NOMO-1 (cell line): Measurements from ENCODE around the gene LDHAL6B.
A peak's percentile ranks its signal among the peaks of the same experiment; 100 is the strongest.
"Not testable (repeated sequence)": the region's sequence is repeated elsewhere in the genome, so short reads cannot be mapped to it uniquely, and the experiment has no call there.

Experiments used
- DNase-seq, 2 experiments: peaks; one replicate each; lab custom pipeline; 2025; ENCODE audit not compliant: unreplicated experiment in 2 of 2; lab: John Stamatoyannopoulos, UW

LDHAL6B gene

GRCh38 chr15:59206623-59207183 is at the start of gene LDHAL6B:
Gene LDHAL6B, plus strand, starts transcription at chr15:59206843. Its CDS starts 98 bp downstream, at chr15:59206941.
- DNase-seq = no peak

- no peak for DNase-seq
Measured at GRCh38 chr15:59157396-59157795, 49.2 kb upstream of the LDHAL6B start.

DNA sequence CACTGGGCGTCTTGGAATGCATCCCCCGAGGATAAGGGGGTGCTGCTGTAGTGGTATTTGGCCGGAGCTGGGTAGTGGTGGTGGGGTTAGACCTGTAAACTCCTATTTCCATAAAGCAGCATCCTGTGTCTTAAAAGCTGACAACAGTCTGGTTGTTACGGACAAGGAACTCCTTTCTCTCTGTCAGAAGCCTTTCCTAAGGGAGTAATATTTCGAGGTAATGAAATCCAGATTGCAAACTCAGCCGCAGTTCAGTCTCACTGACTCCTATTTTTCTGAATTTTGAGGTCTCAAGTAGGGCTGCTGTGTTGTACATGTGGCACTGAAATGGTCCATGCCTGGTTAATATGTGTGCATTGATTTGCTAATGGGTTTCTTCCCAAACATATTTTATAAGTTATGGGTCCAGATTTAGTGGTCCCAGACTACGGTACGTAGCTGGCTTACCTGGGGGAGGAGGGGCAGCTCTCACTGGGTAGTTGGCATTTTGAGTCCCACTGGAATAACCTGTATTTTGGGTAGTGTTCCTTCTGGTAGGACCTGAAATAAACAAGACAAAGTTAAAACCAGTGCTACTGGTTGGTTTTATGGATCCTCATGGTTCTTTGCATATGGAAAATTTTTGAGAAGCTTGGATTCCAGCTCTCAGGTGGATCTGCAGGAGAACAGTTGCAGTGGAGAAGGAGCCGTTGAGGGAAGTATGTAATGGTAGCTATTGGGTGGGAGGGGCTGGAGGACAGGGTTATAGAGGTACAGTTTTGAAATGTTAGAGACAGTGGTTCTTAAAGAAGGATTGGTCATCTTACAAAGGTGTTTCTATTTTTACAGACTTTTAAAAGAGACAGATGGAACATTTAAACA is 48.6 kb upstream of the LDHAL6B start:
- DNase-seq = no peak

- DNase-seq = peak in 1 of 2 experiments; percentile 28
Measured at GRCh38 chr15:59158701-59159034, 48.0 kb upstream of the LDHAL6B start.

DNA sequence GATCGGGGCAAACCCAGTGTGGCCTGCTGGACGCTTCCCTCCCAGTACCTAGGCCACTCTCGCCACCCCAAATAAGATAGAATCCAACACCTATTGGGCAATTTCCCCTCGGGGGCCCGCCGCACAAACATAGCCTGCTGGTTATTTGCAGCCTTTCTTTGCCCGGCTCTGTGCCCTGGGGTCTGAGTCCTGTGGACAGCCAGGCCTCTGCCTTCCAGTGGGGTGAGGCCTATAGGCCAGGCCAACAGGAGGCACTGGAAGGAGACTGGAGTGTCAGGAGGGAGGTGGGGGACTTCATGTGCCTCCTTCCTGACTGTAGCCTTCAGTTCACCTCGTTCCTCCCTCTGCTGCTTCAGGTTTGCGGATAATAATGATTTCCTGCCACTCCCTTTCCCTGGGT is 47.4 kb upstream of the LDHAL6B start:
- peak; percentile 30 to 57 for DNase-seq

DNA sequence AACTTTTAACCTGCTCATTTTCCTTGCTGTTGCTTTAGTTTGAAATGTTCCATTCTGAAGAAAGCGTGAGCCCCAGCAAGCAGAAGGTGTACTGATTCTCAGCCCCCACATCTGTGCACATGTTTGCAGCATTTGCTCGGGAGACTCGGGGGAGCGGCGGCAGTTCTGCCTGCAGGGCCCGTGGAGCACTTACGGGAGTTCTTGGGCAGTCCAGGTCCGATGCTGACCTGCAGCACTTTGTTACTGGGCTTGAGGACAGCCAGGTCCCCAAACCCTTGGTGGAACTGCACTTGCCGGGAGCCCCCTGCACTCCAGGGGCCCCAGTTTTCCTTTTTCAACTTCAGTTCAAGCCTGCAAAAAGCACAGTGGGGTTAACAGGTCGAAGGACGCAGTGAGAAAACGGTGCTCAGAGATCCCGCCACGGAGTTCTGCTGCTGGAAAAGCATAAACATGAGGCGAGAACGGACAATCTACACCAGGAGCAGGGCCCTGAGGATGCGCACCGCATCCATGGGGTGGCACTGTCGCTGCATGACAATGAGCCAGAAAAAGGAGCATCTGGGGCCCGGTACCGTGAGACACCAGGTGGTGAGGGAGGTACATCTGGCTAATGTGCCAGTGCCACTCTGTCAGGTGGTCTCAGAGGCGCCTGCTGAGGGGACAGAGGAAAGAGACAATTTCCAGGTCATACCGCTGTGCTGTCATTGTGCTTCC is 45.6 kb upstream of the LDHAL6B start:
- no peak for DNase-seq

DNA sequence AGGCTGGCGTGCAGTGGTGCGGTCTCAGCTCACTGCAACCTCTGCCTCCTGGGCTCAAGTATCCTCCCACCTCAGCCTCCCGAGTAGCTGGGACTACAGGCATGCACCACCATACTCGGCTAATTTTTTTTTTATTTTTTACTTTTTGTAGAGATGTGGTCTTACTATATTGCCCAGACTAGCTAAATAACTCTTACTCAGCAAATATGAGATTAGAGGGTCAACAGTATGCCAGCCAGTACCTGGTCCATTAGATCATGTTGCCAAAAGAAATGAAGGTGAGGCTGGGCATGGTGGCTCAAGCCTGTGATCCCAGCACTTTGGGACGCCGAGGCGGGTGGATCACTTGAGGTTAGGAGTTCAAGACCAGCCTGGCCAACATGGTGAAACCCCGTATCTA is 44.6 kb upstream of the LDHAL6B start:
- DNase-seq = not testable (repeated sequence)

GRCh38 chr15:59165726-59166125 is 40.9 kb upstream of the LDHAL6B start:
- peak; percentile 88 to 89 for DNase-seq

DNA sequence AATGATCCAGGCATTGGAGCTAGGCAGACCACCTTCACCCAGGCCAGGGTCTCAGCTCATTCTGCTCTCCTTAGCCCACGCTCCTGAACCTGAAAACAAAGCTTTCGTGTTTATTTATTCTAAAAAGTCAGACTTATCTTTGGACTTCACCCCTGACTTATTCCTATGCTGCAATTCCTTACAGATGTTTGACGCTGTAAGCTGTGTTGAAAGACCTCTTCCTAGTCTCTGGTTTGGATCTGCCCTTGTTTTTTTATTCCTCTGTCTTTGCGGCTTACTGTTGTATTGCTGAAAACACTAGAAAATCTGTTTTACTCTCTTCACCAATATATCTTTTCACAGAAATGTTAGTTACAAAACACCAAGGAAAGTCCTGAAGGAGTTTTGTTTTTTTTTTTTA is 40.5 kb upstream of the LDHAL6B start:
- peak in 1 of 2 experiments; percentile 27 for DNase-seq

- DNase-seq = no peak
Measured at GRCh38 chr15:59166601-59167265, 39.9 kb upstream of the LDHAL6B start.

DNA sequence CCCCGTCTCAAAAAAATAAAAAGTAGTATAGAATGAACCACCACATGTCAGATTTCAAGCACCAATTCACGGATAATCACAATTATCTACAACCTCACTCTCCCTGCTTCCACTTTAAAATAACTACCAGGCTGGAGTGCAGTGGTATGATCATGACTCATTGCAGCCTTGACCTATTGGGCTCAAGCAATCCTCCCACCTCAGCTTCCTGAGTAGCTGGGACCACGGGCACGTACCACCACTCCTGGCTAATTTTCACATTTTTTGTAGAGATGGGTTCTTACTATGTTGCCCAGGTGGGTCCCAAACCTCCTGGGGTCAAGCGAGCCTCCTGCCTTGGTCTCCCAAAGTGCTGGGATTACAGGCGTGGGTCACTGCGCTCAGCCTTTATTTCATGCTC is 38.1 kb upstream of the LDHAL6B start:
- no peak for DNase-seq

DNA sequence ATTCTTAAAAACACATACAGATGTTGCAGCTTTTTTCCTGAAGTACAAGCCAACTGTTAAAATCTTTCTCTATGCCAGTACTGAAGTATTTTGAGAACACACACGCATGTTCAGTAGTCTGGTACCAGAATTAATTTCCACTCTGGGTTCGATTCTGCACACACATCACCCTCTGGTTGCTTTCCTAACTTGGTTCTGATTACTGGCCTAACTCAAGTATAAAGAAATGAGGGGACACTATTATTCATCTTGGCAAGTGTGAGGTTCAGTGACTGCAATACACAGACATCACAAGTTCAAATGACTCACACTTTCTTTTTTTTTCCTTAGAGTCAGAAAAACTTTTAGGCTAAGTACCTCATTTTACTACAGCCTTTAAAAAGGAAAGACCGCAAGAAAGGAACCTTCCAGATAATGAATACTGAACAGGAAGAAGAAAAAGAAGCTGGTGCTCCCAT is 37.4 kb upstream of the LDHAL6B start:
- peak; percentile 49 to 77 for DNase-seq

DNA sequence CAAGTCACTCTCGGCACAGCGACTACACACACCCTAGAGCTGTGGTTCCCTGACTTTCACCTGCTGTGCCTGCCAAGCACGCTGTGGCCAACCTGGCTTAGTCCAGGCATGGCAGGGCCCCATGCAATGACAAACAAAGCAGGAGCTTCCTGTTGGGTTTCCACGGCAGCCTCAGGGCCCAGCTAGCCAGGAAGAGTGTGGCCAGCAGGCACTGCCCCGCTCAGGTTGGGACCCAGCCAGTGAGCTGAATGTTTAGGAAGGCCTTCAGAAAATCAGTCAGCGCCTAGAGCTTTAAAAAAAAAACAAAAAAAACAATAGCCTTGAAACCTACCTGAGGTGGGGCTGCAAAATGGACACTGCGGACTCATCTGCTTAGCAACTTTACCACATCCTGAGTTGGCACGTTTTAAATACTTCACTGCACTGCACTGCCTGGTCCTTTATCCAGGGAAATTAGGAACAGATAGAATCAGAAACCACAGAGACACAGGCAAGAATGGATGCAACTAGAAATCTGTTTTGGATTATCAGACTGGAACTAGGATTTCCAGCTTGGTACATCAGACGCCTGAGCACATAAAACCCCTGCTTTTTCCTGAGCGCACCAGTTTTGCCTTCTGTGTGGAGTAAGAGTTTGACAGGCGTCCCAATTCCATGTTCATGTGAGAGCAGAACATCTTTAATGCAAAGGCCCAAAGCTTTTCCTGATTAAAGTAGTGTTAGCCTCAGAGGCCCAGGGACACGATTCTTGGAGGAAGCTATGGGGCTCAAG is 36.2 kb upstream of the LDHAL6B start:
- no peak for DNase-seq

DNA sequence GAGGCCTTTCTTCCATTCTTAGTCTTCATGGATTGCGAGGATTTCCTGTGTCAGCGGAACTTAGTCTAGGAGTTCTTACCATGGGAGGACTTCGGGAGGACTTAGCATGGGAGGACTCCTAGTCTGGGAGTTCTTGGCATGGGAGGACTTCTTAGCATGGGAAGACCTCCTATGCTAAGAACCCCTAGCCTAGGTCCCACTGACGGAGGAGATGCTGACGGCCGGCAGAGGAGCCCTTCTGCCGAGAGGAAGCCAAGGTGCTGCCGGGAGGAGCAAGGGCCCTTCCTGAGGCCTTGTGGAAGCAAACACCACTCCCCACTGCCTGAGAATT is 35.6 kb upstream of the LDHAL6B start:
- DNase-seq = no peak

- DNase-seq = no peak
Measured at GRCh38 chr15:59172289-59172901, 34.2 kb upstream of the LDHAL6B start.

GRCh38 chr15:59173194-59173593 is 33.4 kb upstream of the LDHAL6B start:
- no peak for DNase-seq

DNA sequence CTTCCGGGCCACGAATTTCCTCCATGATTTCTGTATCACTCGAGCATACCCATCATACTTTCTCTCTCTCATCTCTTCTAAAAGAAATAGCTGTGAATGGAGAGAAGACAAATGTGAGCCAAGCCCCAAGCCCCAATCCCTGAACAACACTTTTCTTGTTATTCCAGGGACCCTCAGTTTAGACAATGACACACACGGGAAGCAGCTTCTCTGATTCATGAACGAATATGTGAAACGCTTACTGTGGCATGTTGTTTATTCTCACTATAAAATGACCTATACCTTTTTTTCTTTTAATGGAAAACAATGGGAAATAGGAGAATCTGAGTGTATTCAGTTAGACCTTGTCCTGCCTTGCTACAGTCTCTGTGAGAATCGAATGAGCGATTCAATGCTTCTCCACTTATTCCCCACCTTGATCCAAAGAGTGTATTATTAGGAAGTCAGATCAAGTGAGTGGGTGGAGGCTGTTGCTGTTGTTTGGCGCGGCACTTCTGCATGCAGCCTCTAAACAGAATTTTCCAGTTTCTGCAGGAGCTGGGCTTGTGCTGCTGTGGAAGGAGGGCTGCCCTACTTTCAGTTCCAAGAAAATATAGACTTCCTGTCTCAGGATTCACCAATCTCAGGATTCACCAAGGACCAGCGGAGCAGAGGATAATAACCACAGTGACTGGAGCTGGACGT is 32.4 kb upstream of the LDHAL6B start:
- no peak for DNase-seq

DNA sequence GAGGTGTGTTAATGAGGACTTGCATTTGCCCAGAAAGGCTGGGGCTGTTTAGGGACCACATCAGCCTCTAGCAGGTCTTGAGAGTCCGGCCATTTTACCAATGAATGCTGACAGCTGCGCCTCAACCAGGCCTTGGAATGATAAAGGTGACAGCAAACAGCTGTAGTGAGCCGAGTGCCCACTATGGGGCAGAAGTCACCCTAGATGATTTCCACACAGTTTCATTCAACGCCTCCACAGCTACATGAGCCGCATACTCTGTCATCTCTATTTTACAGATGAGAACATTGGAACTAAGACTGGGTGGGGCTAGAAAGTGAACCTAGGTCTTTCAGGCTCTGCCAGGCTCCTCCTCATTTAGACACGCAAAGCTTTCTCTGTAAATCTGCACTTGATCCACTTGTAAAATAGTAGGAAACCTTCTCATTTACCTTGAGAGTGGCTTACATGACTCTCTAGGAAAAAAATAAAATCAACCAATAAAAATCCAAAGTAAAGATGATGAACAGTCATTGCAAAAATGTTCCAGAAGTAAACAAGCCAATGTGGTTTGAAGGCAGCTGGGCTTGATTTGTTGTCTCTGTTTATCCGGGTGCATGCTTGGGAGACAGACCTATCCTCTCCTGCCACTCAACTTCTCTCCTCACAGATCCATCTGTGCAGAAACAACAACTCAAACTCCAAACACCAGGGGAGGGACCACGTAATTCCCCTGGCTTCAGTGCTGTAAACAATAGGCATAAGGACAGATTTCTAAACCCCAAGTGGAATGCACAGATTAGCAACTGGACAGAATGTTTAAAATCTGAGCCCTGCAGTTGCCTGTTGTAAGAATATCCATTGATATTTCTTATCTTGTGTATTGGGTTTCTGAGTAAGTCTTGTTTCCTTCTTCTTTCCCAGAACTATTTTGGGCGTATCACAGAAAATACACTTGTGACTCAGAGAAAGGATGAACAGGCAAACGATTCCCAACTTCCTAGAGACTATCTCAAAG is 31.5 kb upstream of the LDHAL6B start:
- peak; percentile 69 to 78 for DNase-seq
